Endothelial cell of hepatic sinusoid (primary cell): ENCODE measurements around the gene TBC1D5.
"Not testable (repeated sequence)": the region's sequence is repeated elsewhere in the genome, so short reads cannot be mapped to it uniquely, and the experiment has no call there.

Source experiments
- in situ Hi-C: cut with HindIII; loops from 2 replicates; pipeline ENCODE4 v1.10.0; 2017; ENCODE audit warnings: low sequenced_read_pairs

The TBC1D5 gene

GRCh38 chr3:17714473-17714872 lies 28.0 kb downstream of the TBC1D5 start:
- in situ Hi-C loops: no loop called here

- in situ Hi-C loops: no loop called here
These were observed 33.1 kb downstream of the TBC1D5 start for GRCh38 chr3:17709236-17709810.

- in situ Hi-C loops: no loop called here
These were observed 34.5 kb downstream of the TBC1D5 start for GRCh38 chr3:17707813-17708543.

- in situ Hi-C loops: not testable (repeated sequence)
These were observed 36.4 kb downstream of the TBC1D5 start for GRCh38 chr3:17705991-17706390.

GRCh38 chr3:17699815-17700214 lies 42.6 kb downstream of the TBC1D5 start:
- in situ Hi-C loops: not testable (repeated sequence)

GRCh38 chr3:17695665-17696064 lies 46.8 kb downstream of the TBC1D5 start:
- in situ Hi-C loops: not testable (repeated sequence)

- in situ Hi-C loops: not testable (repeated sequence)
These were observed 48.8 kb downstream of the TBC1D5 start for GRCh38 chr3:17693670-17693999.

- in situ Hi-C loops: not testable (repeated sequence)
These were observed 49.4 kb downstream of the TBC1D5 start for GRCh38 chr3:17692846-17693669.

GRCh38 chr3:17687566-17687965 lies 54.9 kb downstream of the TBC1D5 start:
- in situ Hi-C loops: no loop called here

- in situ Hi-C loops: no loop called here
These were observed 55.8 kb downstream of the TBC1D5 start for GRCh38 chr3:17686613-17687012.

GRCh38 chr3:17683542-17684207 lies 58.8 kb downstream of the TBC1D5 start:
- in situ Hi-C loops: no loop called here

- in situ Hi-C loops: no loop called here
These were observed 61.9 kb downstream of the TBC1D5 start for GRCh38 chr3:17680530-17680929.

- in situ Hi-C loops: no loop called here
These were observed 64.2 kb downstream of the TBC1D5 start for GRCh38 chr3:17678116-17678741.

- in situ Hi-C loops: no loop called here
These were observed 68.2 kb downstream of the TBC1D5 start for GRCh38 chr3:17674082-17674686.

- in situ Hi-C loops: no loop called here
These were observed 69.9 kb downstream of the TBC1D5 start for GRCh38 chr3:17672506-17672905.

- in situ Hi-C loops: no loop called here
These were observed 71.7 kb downstream of the TBC1D5 start for GRCh38 chr3:17670749-17671148.

GRCh38 chr3:17664923-17665322 lies 77.5 kb downstream of the TBC1D5 start:
- in situ Hi-C loops: no loop called here

- in situ Hi-C loops: no loop called here
These were observed 86.2 kb downstream of the TBC1D5 start for GRCh38 chr3:17656264-17656663.

- in situ Hi-C loops: no loop called here
These were observed 86.7 kb downstream of the TBC1D5 start for GRCh38 chr3:17655743-17656142.

- in situ Hi-C loops: not testable (repeated sequence)
These were observed 92.7 kb downstream of the TBC1D5 start for GRCh38 chr3:17649748-17650147.
